GM19240 (cell line): ENCODE measurements around the gene TSHZ1.

Experiments used
- DNase-seq: peaks from one replicate; pipeline ENCODE4 v3.0.0; 2011; ENCODE audit warnings: low spot score; ENCODE audit not compliant: insufficient read length

TSHZ1 gene

DNA sequence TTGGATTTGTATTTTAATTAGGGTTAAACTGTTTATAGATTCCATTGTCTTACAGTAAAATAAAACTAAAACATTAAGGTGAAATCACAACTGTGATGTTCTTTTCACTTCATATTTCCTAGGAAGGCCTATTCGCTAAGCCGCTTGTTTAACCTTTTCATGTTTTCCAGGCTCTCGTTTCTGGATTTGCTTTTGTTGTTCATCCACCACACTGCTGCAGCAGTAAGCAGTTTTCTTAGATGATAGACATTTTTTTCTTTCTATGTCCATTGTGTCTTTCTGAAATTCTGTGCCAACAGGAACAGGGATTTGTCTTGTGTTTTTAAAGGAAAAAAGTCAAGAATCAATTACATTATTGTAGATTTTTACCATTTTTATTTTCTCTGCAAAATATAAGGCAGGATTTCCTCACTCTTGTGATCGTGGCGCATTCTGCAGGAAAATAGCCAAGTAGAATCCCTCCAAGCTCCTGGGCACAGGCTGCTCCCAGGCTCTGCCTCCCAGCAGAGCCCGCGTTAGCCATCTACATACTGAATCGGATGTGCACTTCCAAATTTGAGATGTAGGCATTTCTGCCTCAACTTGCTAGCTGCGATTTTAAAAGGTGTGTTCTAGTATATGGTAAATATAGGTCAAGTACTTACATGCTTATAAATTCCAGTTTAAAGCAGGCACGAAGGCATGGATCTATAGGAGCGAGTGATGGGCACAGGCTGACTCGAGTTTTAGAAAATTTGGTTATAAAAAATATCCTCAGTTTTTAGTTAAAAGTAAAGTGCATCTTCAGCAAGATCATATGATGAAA is 10.2 kb downstream of the TSHZ1 start:
- DNase-seq: no peak

- DNase-seq: no peak
These were observed 10.8 kb downstream of the TSHZ1 start for GRCh38 chr18:75221397-75221796.

- DNase-seq: no peak
These were observed 11.3 kb downstream of the TSHZ1 start for GRCh38 chr18:75221897-75222296.

- DNase-seq: no peak
These were observed 11.8 kb downstream of the TSHZ1 start for GRCh38 chr18:75222407-75222806.

DNA sequence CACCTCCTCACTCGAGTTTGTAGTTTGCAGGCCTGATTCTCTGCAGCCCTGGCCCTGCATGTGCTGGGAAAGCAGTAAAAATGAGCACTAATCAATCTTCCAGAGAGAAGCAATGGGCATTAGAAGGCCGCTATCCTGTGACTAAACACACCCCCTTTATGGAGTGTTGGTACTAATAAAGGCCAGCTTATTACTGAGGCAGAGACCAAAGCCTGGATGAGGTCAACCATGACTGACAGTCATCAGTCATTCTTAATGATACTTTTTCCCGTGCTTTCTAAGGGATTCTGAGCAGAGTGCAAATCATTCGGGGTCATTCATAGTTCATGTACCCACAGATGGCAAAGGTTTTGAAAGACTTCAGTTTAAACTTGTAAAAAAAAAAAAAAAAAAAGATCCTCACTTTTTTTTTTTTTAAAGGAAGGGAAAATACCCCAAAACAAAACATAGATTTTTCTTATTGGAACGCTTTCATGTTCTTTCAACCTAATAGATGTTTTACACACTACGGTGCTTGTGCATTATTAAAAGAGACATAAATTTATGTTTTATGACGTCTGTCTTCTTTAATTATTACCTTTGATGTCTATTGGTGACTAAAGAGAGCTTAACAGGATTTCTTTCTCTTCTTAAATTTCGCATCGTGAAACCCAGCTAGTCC is 13.2 kb downstream of the TSHZ1 start:
- no peak for DNase-seq

DNA sequence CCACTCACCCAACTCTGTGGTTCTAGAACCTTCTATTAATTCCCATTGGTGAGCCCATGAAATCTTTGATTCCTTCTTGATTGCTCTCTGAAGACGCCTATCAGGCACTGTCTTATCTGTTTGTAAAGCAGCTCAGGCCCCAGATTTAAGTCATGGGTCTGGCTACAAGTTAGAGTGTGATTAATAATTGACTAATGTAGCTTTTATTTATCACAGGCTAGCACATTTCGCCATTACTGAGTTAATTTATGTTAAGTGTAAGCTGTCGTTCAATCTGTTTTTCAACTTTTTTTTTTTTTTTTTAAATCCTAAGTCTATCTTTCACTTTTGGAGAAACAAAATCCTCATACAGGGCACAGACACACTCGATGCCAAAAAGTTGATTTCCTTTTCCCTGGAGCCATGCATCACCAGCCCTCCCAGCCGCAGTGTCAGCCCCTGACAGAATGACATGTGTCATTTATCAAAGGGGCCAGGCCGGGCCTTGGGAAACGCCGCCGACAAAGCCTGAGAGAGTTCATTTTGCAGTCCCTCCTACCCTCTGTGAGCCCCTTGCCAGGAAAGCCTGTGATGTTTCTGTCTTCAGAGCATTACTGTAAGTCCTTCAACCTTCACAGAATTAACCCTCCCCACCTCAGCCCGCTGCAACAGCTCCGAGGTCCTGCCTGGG is 15.8 kb downstream of the TSHZ1 start:
- no peak for DNase-seq

- no peak for DNase-seq
These were observed 16.3 kb downstream of the TSHZ1 start for GRCh38 chr18:75226956-75227316.

- DNase-seq: no peak
These were observed 17.1 kb downstream of the TSHZ1 start for GRCh38 chr18:75227535-75228296.

GRCh38 chr18:75228967-75229366 is 18.4 kb downstream of the TSHZ1 start:
- no peak for DNase-seq

DNA sequence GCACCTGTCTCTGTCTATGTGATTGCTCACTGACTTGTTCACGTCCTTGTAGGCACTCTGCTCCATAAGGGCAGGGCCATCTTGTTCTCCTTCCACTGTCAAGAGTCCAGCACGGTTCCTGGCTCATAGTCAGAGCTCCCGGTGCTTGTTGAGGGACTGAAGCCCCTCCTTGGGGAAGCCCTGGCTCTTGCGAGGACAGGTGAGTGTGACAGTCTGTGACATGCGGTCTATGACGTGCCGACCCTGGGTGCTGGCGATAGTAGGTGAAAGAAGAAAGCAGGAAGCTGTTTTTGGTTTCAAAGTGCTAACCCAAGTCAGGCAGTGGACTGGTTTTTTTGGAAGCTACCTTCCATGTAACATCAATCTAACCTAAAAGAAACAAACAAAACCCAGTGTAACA is 18.8 kb downstream of the TSHZ1 start:
- DNase-seq: no peak

DNA sequence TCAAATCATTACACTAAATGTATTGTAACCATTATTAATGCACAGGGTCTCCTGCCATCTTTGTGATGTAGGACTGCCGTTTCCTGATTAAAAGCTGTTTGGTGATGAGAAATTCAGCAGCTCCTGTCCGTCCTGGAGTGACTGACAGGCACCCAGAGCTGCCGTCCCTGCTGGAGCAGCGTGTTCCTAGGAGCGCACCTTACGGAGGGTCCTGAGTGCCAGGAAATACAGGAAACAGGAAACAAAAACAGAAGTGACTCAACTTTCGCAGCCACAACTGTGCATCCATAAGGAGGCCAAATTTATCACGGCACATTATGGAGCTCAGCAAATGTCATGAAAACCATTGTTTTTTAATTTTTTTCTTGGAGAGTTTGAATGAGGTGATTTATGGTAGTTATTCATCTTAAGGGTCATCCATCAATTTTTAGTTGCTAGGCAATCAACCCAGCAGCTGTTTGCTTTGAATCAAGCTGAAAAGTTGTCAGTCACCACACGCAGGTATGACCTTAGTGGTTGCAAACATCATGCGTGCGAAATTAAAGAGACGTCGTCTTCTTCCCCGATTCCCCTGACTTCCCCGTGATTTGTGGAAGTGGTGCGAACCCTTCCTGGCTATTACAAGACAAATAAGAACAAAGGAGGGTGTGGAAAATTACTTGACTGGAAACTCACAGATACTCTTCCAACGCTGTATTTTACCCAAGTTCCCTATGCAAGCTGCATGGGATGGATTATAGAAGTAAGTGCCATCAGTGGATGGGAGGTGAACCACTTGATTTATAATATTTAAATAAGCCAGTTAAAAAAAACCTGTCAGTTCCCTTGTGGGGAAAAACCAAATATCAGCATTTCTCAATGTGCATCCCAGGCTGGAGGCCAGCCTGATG is 19.8 kb downstream of the TSHZ1 start:
- DNase-seq: no peak

GRCh38 chr18:75231053-75231406 is 20.4 kb downstream of the TSHZ1 start:
- DNase-seq: no peak

DNA sequence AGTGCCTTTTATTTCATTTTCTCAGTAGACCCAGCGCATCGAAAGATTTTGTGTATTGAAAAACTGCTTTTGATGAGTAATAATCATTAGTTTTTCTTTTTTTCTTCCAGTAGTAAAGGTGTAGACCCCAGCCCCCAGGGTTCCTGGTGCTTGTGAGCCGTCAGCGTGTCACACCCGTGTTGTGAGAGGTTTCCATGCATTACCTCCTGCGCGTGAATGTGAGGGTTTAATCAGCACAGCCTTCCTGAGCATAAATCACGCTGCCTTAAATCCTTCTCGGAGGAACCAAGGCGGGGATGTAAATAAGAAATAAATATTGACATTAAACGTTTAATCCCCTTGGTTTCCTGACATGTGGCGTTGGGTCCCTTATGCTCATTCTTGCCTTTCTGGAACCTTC is 24.3 kb downstream of the TSHZ1 start:
- DNase-seq: no peak

DNA sequence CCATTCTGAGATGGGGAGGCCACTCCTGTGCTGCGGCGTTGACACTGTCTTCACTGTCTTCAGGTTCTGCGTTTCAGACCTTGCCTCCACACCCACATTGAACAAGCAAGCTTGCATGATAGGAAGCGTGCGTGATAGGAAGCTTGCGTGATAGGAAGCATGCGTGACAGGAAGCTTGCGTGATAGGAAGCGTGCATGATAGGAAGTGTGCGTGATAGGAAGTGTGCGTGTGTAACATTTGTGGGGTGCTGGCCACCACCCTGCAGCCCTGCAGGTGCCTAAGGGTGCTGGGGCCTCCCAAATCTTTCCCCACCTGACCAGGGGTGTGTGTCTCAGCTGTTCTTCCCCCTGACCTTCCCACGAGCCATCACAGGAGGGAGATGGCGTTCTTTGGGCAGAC is 25.3 kb downstream of the TSHZ1 start:
- DNase-seq: no peak

DNA sequence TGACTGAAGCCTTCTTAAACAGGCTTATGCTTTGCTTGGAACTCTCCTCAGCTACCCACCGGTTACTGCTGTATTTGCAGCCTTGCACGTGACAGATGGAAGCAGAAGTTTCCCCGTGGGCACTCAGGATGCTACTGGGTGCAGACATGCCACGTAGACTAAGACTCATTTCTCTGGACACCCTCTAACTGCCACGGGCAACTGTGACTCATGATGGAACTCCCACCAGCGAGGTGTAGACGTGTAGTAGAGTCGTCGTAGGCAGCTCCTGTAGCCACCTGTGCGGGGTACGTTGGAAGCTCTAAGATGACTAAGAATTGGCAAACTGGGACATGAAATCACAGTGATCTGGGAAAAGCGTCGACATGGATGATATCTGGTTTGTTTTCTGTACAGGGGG is 27.5 kb downstream of the TSHZ1 start:
- DNase-seq: no peak

- DNase-seq: no peak
These were observed 28.2 kb downstream of the TSHZ1 start for GRCh38 chr18:75238786-75239185.

GRCh38 chr18:75240433-75240832 is 29.8 kb downstream of the TSHZ1 start:
- DNase-seq: no peak

- no peak for DNase-seq
These were observed 31.1 kb downstream of the TSHZ1 start for GRCh38 chr18:75241705-75242104.

DNA sequence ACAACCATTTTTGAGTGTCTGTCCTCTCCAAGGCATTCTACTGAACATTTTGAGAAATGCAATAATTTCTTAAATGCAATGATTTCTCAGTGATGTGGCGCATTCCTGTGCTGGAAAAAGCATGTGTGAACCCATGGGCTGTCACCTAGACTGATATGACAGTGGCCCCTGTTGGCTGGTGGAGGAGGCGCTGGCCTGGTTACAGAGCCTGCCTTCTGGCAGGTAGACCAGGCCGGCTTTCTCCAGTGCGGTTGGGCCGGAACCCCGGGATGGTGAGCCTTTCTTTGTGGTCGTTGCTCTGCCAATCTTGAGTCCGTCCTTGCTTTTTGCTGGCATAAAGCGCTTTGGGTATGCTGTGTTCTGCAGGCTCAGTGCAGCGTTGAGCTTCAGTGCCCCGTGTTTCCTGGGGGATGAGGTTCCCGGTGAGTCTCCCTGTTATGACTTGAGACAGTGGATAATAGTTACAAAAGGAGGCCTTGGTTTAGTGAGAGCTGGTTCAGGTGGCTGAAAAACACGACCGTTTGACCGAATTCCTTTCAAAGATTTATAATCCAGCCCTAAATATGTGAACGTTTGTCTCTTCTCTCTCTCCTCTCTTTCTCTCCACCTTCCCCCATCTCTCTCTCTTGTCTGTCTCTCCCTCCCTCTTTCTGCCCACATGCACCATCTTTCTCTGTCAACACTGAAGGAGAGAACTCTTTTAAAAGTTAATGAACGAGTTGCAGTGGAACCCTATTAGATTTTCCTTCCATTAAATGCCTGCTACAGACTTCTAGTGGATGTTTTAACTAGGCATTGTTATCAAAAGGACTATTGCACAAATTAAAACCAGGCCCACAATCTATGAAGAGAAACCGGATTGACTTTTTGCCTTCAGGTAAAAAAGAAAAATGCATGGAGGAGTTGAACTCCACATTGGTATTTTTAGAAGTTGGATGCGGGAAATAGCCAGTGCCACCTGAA is 34.0 kb downstream of the TSHZ1 start:
- no peak for DNase-seq
